ENCODE measurements around the gene JPH3.

- TF ChIP-seq CTCF (IDR thresholded peaks at IDR 0.05; ENCODE audit: poor library complexity, severe bottlenecking) (no peak), EP300 (conservative IDR thresholded peaks at IDR 0.05; ENCODE audit: poor library complexity, severe bottlenecking) (no peak), POLR2AphosphoS5 (IDR thresholded peaks at IDR 0.05) (no peak), TAF1 (IDR thresholded peaks at IDR 0.05; ENCODE audit: low read depth) (no peak)
Measured at GRCh38 chr16:87690911-87691685, 88.8 kb downstream of the JPH3 start.
